Activated T-cell treated with anti-CD3 and anti-CD28 coated beads for 1 hour (primary cell): ENCODE results near the gene ACSM2A.
"Not testable (repeated sequence)": the region's sequence is repeated elsewhere in the genome, so short reads cannot be mapped to it uniquely, and the experiment has no call there.

ENCODE experiments used
- DNase-seq: peaks from one replicate; pipeline ENCODE4 v3.0.0-alpha.2; 2020; ENCODE audit warnings: low read depth

ACSM2A gene, protein sequence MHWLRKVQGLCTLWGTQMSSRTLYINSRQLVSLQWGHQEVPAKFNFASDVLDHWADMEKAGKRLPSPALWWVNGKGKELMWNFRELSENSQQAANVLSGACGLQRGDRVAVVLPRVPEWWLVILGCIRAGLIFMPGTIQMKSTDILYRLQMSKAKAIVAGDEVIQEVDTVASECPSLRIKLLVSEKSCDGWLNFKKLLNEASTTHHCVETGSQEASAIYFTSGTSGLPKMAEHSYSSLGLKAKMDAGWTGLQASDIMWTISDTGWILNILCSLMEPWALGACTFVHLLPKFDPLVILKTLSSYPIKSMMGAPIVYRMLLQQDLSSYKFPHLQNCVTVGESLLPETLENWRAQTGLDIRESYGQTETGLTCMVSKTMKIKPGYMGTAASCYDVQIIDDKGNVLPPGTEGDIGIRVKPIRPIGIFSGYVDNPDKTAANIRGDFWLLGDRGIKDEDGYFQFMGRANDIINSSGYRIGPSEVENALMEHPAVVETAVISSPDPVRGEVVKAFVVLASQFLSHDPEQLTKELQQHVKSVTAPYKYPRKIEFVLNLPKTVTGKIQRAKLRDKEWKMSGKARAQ

DNA sequence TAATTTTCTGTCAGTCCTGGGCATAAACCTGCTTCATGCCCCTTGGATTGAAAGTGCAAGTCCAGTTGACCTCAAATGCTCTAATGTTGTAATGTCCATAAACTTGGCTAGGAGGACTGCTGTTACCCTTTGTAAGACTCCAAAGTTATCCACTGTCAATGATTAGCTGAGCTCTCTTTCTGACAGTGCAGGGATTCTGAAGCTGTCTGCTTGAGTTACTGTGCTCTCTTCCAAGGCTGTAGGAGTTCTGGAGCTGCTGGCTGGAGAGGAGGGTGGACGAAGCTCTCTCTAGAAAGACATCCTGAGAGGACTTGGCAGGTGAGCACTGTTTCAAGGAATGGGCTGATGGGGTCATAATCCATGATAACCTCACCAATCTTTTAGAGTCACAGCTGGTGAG lies at the start of gene ACSM2A:
TSS of gene ACSM2A (plus strand) at position 158 of the 400 bp plus-strand sequence. CDS start 8,594 bp downstream, outside the sequence.
- DNase-seq, result not testable (repeated sequence)

DNA sequence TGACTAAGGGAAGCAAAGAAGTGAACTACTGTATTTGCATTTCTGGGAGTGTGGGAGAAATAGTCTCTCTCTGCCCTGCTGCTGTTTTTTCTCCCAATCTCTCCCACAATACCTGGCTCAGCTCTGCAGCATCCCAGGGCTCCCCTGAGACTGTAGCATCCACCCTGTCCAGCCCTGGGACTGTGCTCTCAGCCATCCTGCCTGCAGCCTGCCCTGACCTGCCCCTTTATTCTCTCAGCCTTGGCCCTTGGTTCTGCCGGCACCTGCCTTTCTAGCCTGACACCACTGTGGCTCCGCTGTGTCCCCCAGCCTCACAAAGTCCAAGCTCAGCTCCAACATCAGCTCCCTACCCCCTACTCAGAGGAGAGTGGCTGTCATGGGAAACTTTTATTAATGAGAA lies 48.7 kb upstream of the ACSM2A start:
- no peak for DNase-seq

DNA sequence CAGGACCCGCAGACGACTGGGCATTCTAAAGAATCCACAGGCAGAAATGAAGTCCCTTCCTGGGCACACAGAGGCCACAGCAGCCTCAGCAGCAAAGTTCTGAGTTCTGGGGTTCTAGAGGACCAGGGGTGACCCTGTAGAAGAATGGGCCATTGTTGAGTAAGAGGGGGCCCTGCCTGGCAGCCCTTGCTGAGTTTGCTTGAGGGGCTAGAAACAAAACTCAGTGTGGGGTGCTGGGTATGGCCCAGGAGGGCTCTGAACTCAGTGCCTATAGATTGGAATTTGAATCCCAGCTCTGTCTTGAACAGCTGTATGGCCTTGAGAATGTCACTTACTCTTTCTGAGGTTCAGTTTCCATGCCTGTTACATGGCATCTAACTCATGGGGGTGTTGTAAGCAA lies 46.7 kb upstream of the ACSM2A start, which contains the start of gene PDILT:
TSS of gene PDILT (minus strand) at position 101 of the 400 bp plus-strand sequence. CDS start 5,437 bp downstream, outside the sequence.
- no peak for DNase-seq

DNA sequence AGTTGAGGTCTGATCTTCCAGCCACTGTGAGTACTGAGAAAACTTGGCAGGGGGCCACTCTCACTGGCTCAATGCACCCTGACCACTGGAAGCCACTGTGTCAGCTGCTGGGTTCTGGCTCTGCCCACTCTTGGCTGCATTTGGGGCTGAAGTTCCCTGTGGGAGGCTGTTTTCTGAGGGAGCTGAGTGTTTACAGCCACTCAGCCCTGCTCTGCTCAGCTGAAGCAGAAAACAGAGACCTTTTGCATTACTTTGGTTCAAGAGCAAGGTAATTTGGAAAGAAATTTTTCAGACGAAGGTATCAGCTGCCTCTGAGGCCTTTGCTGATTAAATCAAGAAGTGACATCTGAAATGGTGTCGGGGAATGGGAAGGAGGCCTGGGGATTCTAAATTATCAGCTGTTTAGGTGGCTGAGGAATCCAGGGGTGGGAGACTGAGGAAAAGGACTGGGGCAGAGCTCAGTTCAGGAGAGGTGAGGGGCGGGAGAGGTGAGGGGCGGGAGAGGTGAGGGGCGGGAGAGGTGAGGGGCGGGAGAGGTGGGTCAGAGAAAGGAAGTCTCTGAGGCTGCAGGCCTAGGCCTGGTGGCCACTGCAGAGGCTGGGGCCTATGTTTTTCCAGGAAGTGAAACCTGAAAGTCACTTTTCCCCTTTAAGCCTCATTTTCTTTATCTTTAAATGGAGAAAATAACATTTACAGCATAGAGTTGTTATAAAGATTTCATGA lies 41.8 kb upstream of the ACSM2A start, which contains the start of gene ACSM5:
TSS of gene ACSM5 (plus strand) at position 137 of the 723 bp plus-strand sequence. CDS start 1,951 bp downstream, outside the sequence.
- no peak for DNase-seq

DNA sequence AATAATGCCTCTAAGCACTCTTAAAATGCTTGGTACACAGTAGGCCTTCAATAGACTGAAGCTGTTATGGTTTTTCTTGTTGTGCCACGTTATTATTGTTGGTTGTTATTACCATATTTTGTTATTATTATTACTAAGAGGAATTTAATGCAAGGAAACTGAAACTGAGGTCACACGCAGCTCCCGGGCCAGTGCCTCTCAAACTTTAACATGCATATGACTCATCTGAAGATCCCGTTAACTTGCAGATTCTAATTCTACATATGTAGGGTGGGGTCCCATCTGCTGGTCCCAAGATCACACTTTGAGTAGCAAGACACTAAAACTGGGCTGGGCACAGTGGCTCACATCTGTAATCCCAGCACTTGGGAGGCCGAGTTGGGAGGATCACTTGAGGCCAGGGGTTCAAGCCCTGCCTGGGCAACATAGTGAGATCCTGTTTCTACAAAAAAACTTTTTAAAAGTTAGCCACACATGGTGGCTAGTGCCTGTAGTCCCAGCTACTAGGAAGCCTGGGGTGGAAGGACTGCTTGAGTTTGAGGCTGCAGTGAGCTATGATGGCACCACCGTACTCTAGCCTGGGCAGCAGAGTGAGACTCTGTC lies 41.1 kb upstream of the ACSM2A start:
- DNase-seq, result no peak

DNA sequence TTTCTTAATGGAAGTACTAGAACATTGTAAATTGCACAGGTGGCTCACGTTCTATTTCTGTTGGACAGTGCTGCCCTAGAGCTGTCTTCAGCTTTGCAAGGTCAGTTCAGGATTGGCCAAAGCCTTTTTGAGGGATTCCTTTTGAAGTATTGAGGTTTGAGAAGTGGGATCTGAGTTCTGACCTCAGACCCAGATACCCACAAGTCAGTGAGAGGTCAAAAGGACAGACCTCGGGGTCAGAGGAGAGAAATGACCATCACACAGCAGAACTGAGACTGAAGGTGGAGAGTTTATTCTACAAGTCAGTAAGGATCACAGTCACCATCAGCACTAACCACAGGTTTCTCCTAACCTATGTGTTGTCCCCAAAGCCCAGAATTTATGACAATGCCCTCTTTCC lies 40.3 kb upstream of the ACSM2A start:
- DNase-seq, result no peak

DNA sequence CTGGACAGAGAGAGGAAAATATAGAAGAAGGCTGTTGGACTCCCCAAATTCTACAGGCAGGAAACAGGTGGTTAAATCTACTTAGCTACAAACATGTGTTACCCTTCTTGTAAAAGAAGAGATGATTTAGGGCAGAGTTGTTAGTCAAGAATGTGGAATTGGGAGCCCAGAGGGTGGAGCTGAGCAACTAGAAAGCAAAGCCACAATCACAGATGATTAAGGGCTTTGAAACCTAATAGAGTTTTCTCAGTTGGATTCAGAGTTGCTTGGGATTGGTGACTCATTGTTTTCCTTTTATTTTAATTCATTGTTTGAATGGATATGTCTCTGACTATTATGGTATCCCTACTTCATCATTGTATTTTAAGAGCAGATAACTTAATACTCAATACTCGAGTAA lies 35.8 kb upstream of the ACSM2A start:
- DNase-seq, result no peak

DNA sequence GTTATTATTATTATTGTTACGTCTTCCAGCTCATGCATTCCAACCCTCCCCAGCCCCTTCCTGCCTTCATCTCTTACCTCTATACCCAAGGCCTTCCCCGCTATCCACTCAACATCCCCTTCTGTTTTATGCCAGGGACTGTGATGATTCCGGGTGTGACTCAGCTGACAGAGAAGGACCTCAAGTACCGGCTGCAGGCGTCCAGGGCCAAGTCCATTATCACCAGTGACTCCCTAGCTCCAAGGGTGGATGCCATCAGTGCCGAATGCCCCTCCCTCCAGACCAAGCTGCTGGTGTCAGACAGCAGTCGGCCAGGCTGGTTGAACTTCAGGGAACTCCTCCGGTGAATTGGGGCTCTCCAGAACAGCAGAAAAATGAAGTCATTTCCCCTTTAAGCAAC lies 32.2 kb upstream of the ACSM2A start:
- DNase-seq, result not testable (repeated sequence)

DNA sequence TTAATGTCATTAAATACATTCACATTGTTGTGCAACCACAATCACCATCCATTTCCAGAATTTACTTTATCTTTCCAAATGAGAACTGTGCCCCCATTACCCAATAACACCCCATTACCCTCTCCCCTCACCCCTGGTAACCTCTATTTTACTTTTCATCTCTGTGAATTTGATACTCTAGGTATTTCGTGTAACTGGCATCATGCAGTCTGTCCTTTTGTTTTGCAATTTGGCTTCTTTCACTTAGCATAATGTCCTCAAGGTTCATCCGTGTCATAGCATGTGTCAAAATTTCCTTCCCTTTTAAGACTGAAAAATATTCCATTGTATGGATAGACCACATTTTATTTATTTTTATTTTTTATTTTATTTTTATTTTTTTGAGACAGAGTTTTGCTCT lies 29.6 kb upstream of the ACSM2A start:
- not testable (repeated sequence) for DNase-seq

DNA sequence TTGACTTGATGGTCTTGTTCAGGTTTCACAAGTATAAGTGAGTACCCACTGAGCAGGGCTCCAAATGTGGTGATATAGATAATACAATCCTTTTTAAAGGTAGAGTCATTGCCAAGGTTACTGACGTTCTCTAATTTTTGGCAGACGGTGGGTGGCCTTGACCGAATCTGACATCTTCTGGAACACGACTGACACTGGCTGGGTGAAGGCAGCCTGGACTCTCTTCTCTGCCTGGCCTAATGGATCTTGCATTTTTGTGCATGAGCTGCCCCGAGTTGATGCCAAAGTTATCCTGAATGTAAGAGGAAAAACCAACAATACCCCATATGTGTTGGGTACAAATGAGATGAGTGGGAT lies 27.6 kb upstream of the ACSM2A start:
- DNase-seq, result not testable (repeated sequence)

DNA sequence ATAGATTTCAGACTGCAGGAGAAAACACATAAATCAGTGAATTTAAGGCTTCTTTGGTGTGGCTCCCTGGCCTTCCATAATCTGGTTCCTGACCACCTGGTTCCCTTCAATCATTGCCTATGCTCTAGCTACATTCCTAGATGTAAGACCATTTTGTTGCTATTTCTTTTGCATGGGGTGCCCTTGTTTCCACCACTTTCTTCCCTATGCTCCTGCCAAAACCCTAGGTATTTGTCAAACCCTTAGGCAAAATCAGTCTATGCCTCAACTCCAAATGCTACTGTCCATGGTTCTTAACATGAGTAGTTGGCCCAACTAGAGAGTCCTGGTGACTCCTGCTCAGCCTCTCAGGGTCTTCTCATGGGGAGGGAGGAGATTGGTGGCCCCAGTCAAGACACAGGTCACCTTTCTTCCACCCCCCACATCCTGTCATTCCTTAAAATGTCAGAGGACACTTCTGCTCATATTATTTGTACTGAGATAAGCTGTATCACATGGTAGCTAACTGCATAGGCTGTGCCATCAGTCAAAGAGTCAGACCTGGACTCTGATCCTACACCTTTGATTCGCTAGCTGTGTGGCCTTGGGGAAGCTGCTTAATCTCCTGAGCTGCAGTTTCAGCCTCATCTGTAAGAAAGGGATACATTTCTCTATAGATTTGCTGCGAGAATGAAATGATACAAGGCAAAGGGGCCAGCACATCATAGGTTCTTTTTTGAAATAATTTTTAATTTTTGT lies 27.0 kb upstream of the ACSM2A start:
- DNase-seq, result no peak

DNA sequence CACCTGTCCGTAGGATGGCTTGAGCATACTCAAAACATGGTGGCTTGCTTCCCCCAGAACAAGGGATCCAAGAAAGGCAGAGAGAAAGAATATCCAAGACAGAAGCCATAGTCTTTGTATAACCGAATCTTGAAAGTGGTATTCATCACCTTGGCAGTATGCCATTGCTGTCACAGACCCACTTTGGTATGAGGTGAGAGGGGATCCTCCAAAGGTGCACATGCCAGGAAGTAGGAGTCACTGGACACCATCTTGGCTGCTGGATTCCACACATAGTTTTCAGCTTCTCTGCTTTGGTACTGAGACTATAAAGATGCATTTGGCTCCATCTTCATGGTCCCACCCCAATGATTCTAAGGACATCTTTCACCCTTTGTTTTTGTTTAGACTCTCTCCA lies 23.9 kb upstream of the ACSM2A start:
- not testable (repeated sequence) for DNase-seq

DNA sequence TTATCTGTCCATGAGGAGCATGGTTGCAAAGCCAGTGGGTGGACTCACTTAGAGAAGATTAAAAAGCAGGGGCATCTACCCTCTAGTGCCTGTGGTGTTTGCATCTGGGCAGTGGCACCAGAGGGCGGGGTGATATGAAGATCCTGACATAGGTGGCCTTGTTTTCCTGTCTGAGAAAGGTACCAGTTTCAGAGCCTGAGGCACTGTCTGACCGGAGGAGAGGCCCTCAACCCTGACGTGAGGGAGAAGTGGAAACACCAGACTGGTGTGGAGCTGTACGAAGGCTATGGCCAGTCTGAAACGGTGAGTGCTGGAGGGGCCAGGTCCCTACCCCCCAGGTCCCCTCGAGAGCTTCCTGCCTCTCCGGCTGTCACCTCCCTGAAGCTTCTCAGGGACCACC lies 21.8 kb upstream of the ACSM2A start:
- DNase-seq, result not testable (repeated sequence)

DNA sequence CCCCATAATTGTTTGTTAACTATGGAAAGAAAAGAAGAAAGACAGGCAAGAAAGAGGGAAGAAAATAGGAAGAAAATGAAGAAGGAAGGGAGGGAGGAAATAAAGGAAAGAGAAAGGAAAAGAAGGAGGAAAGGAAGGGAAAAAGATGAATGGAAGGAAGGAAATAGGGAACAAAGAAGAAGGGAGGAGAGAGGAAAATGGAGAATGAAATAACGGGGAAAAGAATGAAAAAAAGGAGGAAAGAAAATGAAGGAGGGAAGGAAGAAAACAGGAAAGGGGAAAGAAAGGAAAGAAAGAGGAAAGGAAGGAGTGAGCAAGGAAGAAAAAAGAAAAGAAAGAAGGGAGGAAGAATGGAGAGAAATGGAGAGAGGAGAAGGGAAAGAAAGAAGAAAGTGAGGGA lies 20.8 kb upstream of the ACSM2A start:
- not testable (repeated sequence) for DNase-seq

DNA sequence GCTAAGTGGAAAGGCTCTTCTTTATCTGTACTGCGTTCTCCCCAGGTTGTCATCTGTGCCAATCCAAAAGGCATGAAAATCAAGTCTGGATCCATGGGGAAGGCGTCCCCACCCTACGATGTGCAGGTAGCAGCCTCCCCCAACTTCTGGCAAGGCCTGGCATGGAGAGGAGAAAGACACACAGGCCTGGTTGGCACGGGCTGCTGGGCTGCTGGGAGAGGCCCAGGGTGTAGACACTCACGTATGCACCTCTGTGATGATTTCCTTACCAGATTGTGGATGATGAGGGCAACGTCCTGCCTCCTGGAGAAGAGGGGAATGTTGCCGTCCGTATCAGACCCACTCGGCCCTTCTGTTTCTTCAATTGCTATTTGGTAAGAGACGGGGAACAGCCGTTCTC lies 20.4 kb upstream of the ACSM2A start:
- no peak for DNase-seq

DNA sequence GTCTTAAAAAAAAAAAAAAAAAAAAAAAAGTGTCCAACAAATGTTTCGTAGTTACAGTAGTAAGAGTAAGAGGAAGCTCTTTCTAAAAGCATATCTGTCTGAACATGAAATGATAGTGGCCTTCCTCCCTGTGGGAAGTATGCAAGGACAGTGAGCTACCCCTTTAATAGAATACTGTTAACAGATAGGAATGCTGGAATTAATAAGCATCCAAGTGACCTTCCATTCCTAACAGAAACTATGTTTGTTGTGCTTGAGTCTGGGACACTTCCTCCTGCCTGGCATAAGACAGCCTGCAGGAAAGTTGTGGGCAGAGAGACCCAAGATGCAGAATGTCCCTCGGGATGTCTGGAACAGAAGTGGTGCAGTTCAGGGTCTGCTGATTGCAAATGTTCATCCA lies 12.4 kb upstream of the ACSM2A start:
- not testable (repeated sequence) for DNase-seq

DNA sequence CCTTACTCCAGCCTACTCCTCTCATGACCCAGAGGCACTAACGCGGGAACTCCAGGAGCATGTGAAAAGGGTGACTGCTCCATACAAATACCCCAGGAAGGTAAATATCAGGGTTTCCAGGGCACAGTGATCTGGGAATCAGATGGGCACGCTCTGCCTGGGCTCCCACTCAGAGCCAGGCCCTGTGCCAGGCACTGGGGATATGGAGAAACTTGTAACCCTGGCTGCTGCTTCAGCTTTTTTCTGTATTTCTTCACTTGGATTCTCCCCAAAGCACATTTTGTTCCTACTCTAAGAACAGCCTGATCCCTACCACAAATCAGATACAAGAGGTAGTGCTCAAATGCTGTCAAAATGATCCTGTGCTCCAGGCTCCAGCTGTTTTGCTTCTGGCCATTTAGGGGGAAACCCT lies 11.5 kb upstream of the ACSM2A start:
- not testable (repeated sequence) for DNase-seq

DNA sequence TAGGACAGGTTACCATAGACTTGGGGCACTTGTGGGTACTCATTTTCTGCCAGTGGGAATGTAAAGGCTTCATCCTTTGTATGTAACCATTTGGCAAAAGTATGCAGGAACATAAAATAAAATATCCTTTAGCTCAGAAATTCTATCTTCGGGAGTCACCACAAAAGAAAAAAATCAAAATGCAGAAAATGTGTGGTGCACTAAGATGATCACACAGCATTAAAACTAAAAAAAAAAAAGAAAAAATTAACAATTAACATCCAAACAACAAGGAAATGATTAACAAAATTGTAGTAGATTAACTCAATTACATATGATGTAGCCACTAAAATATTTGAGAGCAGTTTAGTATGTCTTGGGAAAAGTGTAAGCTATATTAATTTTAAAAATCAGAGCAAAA lies 10.6 kb upstream of the ACSM2A start:
- not testable (repeated sequence) for DNase-seq

DNA sequence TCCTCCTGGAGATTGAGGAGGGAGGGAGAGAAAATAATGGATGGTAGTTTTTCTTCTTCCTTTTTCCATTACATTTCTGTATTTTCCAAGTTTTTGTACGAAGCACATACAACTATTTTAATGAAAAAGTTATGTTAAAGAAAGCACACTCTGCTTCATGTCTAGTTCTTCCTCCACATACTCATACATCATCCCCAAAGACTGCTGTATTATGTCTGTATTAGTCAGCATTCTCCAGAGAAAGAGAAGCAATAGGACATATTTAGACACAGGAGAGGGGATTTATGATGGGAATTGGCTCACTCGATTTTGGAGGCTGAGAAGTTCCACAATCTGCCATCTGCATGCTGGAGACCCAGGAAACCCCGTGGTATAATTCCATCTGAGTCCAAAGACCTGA lies 10.1 kb upstream of the ACSM2A start:
- no peak for DNase-seq

DNA sequence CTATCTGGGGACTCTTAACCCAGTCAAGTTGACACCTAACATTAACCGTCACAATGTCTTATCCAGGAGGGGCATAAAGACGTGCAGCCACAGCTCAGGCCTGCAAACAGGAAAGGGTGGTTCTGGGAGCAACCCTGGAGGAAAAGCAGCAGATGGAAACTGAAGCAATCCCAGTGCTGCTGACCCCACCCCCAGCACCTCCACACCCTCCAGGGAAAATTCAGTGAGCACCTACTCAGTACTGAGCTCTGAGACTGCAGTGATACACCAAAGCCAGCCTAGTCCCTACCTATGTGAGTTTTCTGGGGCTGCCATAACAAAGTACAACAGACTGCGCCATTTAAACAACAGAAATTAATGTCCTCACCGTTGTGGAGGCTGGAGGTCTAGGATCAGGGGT lies 9.5 kb upstream of the ACSM2A start:
- not testable (repeated sequence) for DNase-seq

DNA sequence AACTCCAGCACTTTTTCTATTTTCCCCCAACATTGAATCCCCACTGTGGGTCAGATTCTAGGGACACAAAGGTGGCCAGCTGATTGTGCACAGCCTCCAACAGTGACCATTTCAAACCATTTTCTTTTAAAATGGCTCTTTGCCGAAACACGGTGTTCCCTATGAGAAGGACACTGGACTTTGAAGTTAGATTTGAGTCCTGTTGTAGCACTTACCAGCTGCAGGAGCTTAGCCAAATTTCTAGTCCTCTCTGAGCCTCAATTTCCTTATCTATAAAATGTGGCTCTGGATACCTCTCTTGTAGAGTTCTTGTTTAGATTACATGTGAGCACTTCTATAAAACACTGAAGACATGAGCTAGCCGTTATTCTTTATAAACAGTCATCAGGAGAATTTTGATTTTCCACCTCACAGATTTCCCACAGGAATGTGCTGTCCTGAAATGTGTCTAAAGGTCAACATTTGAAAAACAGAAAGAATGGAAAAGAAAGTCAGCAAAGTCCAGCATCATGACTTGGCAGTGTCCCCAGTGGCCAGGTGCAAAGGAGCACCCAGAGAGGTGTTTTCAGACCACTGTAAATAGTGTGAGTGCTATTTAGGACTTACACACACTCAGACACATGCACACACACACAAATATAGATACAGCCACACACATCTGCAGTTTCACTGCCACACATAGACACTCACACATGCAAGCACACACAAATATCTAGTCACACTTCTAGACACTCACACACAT lies 4.5 kb upstream of the ACSM2A start:
- not testable (repeated sequence) for DNase-seq
